ENCODE results near the gene TSPAN5. TPM values are rescaled to one million over a fixed set of nuclear protein-coding genes. Genes with fewer than 3 reads are reported as not detected.
A peak's percentile ranks its signal among the peaks of the same experiment; 100 is the strongest.
"Not testable (repeated sequence)": the region's sequence is repeated elsewhere in the genome, so short reads cannot be mapped to it uniquely, and the experiment has no call there.

TSPAN5 gene
- total RNA-seq, result 2.9 TPM

- Histone ChIP-seq H3K4me3 (ENCODE audit: low read length) (peak within 1 kb of the TSS; percentile 58), H3K4me1 (ENCODE audit: insufficient read depth, low read length) (peaks cover 42% of the 10 kb centered on the region), H3K27me3 (ENCODE audit: insufficient read depth, low read length) (peaks cover 9% of the 10 kb centered on the region), H3K9me3 (ENCODE audit: low read depth, low read length) (no peaks in the 10 kb centered on the region)
Measured at GRCh38 chr4:98658287-98659105, at the start of gene TSPAN5. TSPAN5 (minus strand) TSS chr4:98658611.

GRCh38 chr4:98706935-98707334 is 48.5 kb upstream of the TSPAN5 start:
- peaks cover 5% of the 10 kb centered on the region for H3K4me1 ChIP-seq (ENCODE audit: insufficient read depth, low read length)
- no peaks in the 10 kb centered on the region for H3K9me3 ChIP-seq (ENCODE audit: low read depth, low read length)
- H3K4me3 ChIP-seq (ENCODE audit: low read length), result no peak overlapping the region
- H3K27me3 ChIP-seq (ENCODE audit: insufficient read depth, low read length), result no peaks in the 10 kb centered on the region

- no peaks in the 10 kb centered on the region for H3K27me3 ChIP-seq (ENCODE audit: insufficient read depth, low read length)
- H3K4me3 ChIP-seq (ENCODE audit: low read length), result no peak overlapping the region
- H3K9me3 ChIP-seq (ENCODE audit: low read depth, low read length), result no peaks in the 10 kb centered on the region
- peaks cover 5% of the 10 kb centered on the region for H3K4me1 ChIP-seq (ENCODE audit: insufficient read depth, low read length)
Measured at GRCh38 chr4:98706200-98706813, 47.9 kb upstream of the TSPAN5 start.

GRCh38 chr4:98705586-98705985 is 47.2 kb upstream of the TSPAN5 start:
- H3K4me1 ChIP-seq (ENCODE audit: insufficient read depth, low read length); H3K4me3 ChIP-seq (ENCODE audit: low read length); H3K9me3 ChIP-seq (ENCODE audit: low read depth, low read length); H3K27me3 ChIP-seq (ENCODE audit: insufficient read depth, low read length): not testable (repeated sequence)

DNA sequence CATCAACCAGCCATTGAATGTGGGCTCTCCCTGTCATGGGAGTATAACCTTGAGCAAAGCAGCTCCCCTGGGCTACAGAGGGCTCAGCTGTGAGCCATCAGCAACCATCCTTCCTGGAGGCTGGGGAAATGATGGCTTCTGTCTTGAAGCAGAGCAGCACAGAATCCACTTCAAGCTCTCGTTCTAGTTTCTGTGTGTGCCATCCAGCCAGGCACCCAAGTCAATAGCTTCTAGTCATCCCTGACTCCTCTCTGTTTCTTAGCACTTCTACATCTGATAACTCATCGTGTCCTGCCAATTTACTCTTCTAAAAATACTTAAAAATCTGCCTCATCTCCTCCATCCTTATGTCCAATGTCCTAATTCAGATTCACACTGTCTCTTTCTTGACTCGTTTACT is 42.2 kb upstream of the TSPAN5 start:
- Histone ChIP-seq H3K4me3 (ENCODE audit: low read length) (no peak overlapping the region), H3K27me3 (ENCODE audit: insufficient read depth, low read length) (no peaks in the 10 kb centered on the region), H3K9me3 (ENCODE audit: low read depth, low read length) (no peaks in the 10 kb centered on the region), H3K4me1 (ENCODE audit: insufficient read depth, low read length) (no peaks in the 10 kb centered on the region)

GRCh38 chr4:98694076-98694475 is 35.7 kb upstream of the TSPAN5 start:
- Histone ChIP-seq H3K27me3 (ENCODE audit: insufficient read depth, low read length) (no peaks in the 10 kb centered on the region), H3K4me1 (ENCODE audit: insufficient read depth, low read length) (no peaks in the 10 kb centered on the region), H3K4me3 (ENCODE audit: low read length) (no peak overlapping the region), H3K9me3 (ENCODE audit: low read depth, low read length) (no peaks in the 10 kb centered on the region)

DNA sequence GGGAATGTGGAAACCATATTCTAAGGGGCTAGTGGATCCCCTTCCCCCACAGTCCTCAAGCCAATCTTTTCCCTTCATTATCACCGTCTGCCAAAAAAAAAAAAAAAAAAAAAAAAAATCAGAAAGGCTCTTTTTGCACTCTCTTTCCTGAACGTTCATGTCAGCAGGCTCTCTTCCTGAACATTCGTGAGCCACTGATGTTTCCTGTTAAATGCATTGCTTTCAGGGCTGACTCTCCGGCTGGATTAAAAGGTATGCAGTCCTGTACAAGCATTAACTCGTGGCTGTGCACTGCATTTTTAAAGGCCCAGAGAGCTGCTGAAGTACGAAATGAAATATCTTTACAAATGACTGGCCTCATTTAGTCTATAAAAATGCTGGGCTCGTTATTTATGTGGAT is 34.0 kb upstream of the TSPAN5 start:
- H3K9me3 ChIP-seq (ENCODE audit: low read depth, low read length), result no peaks in the 10 kb centered on the region
- H3K4me1 ChIP-seq (ENCODE audit: insufficient read depth, low read length), result no peaks in the 10 kb centered on the region
- H3K27me3 ChIP-seq (ENCODE audit: insufficient read depth, low read length), result no peaks in the 10 kb centered on the region
- H3K4me3 ChIP-seq (ENCODE audit: low read length), result no peak overlapping the region

DNA sequence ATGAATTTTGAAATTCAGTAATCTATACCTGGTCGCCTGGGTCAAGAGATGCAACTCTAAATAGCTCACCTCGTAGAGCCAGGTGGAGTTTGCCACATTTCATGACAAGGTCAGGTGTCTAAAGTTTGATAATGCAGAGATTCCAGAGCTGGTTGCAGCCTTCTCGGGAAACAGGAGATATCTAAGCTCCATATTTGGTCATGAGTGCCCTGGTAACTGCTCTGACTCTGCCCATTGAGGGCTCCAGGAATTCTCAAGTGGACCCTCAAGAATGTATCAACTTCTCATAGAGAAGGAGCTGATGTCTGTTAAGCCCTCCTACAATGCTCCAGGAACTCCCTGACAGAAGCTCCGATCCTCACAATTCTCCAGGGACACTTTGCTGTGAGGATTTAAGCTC is 33.2 kb upstream of the TSPAN5 start:
- no peaks in the 10 kb centered on the region for H3K27me3 ChIP-seq (ENCODE audit: insufficient read depth, low read length)
- H3K4me1 ChIP-seq (ENCODE audit: insufficient read depth, low read length), result no peaks in the 10 kb centered on the region
- H3K4me3 ChIP-seq (ENCODE audit: low read length), result no peak overlapping the region
- no peaks in the 10 kb centered on the region for H3K9me3 ChIP-seq (ENCODE audit: low read depth, low read length)

DNA sequence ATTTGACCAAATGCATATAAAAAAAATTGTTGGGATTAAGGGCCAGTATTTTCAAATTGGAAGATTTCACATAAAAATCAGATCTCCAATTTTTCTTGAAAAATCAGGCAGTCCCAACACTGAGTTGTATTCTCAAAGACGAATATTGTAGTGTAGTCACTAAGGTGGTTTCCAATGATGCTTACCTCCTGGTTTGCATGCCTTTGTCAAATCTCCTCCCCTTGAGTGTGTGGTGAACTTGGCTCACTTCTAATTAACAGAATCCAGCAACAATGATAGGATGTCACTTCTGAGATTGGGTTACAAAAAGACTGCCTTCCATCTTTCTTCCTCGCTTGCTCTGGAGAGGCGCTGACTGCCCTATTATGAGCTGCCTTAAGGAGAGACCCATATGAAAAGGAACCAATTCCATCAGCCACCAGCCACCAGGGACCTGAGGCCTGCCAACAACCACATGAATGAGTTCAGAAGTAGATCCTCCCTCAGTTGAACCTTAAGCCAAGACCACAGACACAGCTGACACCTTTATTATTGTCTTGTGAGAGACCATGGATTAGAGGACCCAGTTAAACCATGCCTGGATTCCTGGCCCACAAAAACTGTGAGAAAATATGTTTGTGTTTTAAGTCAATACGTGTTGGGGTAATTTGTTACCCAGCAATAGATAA is 31.2 kb upstream of the TSPAN5 start:
- H3K4me3 ChIP-seq (ENCODE audit: low read length), result no peak overlapping the region

DNA sequence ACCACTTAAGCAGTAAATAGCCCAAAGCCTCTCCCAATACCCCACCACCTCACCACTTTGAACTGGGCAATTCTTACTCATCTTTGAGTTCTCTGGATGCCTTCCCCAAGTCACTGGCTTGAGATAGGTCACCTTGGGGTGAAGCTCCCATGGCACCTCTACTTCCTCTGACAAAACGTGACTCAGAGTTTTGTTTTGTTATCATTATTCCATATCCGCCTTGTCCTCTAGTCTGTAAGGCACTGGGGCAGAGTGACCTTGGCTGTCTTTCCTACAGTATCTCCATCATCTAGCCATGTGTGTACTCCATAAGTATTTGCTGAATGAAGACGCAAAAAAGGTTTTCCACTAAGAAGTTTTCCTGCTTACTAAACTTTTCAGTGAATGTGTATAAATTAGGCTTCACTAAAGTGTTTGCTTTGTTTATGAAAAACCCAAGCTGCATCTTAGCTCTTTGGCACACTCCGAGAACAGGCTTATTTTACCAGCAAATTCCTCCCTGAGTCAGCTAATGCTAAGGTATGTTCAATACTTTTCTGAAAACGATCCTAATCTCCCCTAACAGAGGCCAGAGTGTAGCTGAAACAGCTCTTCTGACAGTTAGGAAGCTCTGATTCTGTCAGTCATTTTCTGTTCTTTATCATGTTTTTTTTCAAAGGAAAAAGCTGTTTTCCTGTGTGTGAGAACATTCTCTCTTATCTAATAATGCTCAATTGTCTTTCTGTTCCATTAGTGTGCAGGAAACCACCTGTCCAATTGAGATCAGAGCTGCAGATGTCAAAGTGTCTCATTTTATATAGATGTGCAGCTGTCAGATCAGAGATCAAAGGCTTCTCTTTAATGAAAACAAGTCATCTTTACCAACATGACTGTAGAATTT is 30.2 kb upstream of the TSPAN5 start:
- Histone ChIP-seq H3K4me3 (ENCODE audit: low read length) (no peak overlapping the region), H3K27me3 (ENCODE audit: insufficient read depth, low read length) (no peaks in the 10 kb centered on the region), H3K9me3 (ENCODE audit: low read depth, low read length) (no peaks in the 10 kb centered on the region), H3K4me1 (ENCODE audit: insufficient read depth, low read length) (no peaks in the 10 kb centered on the region)

More for the DNA sequence above, 31.2 kb upstream of the TSPAN5 start:
- Histone ChIP-seq H3K27me3 (ENCODE audit: insufficient read depth, low read length) (no peaks in the 10 kb centered on the region), H3K9me3 (ENCODE audit: low read depth, low read length) (no peaks in the 10 kb centered on the region), H3K4me1 (ENCODE audit: insufficient read depth, low read length) (no peaks in the 10 kb centered on the region)

DNA sequence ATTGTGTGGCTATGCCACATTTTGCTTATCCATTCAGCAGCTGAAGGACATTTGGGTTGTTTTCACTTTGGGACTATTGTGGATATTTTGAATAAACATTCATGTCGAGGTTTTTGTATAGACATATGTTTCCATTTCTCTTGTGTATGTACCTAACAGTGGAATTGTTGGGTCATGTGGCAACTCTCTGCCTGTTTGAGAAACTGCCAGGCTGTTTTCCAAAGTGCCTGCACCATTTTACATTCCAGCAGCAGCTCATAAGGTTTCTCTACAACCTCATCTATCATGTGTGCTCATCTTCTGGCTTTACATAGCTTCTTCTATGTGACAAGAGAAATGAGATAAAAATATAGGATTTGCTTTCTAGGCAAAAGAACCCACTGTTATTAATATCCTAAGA is 29.5 kb upstream of the TSPAN5 start:
- Histone ChIP-seq H3K27me3 (ENCODE audit: insufficient read depth, low read length) (no peaks in the 10 kb centered on the region), H3K9me3 (ENCODE audit: low read depth, low read length) (no peaks in the 10 kb centered on the region), H3K4me3 (ENCODE audit: low read length) (no peak overlapping the region), H3K4me1 (ENCODE audit: insufficient read depth, low read length) (no peaks in the 10 kb centered on the region)

DNA sequence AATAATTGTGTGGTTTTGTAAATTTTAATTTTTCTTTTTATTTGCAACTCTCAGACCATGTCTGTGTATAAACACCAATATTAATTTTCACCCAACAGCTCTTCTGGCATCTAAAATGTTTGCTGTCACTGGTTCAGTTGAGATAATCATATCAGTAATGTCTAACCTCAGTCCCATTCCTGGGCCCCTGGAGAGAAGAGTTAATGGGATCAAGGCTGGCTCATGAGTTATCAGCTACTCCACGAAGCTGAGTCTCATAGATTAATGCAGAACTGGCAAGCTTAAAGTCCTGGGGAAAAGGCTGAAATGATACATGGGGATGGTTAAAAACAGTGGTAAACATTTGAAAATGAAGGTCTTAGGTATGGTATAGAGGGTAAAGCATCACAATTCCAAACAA is 28.4 kb upstream of the TSPAN5 start:
- Histone ChIP-seq H3K4me3 (ENCODE audit: low read length) (no peak overlapping the region), H3K27me3 (ENCODE audit: insufficient read depth, low read length) (no peaks in the 10 kb centered on the region), H3K4me1 (ENCODE audit: insufficient read depth, low read length) (no peaks in the 10 kb centered on the region), H3K9me3 (ENCODE audit: low read depth, low read length) (no peaks in the 10 kb centered on the region)

DNA sequence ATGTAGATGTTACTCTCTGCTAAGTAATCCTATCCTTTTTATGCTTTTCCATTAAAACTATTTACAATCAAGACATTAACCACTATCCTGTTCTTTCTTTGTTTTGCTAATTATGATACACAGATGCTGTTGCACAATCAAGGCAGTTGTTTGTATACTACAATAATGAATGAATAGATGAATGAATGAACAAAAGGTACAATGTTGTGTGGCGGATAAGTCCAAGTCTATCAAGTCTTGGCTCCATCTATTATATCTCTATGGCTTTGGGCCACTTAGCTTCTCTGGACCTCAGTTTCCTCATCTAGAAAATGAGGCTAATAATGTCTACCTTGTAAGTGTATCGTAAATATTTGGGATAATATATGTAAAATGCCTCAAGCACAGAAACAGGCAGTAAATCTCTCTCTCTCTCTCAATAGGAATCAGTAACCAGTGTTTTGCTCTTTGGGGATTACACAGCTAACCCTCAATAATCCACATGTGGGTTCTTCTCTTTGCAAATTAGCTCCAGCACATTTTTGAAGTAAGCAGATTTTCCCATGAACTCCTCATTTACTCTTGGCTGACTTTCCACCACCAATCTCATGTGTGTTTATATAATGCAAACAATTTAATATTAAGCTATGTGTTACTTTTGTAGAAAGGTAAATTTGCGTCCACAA is 27.8 kb upstream of the TSPAN5 start:
- Histone ChIP-seq H3K4me3 (ENCODE audit: low read length) (no peak overlapping the region), H3K9me3 (ENCODE audit: low read depth, low read length) (no peaks in the 10 kb centered on the region), H3K27me3 (ENCODE audit: insufficient read depth, low read length) (no peaks in the 10 kb centered on the region), H3K4me1 (ENCODE audit: insufficient read depth, low read length) (no peaks in the 10 kb centered on the region)

GRCh38 chr4:98685225-98686042 is 27.0 kb upstream of the TSPAN5 start:
- Histone ChIP-seq H3K9me3 (ENCODE audit: low read depth, low read length) (no peaks in the 10 kb centered on the region), H3K4me3 (ENCODE audit: low read length) (no peak overlapping the region), H3K4me1 (ENCODE audit: insufficient read depth, low read length) (no peaks in the 10 kb centered on the region), H3K27me3 (ENCODE audit: insufficient read depth, low read length) (no peaks in the 10 kb centered on the region)

All from mononuclear cell (primary cell).